ENCODE data around the gene BRAF. TPM values are rescaled to one million over a fixed set of nuclear protein-coding genes. Genes with fewer than 3 reads are reported as not detected.
"Not testable (repeated sequence)": the region's sequence is repeated elsewhere in the genome, so short reads cannot be mapped to it uniquely, and the experiment has no call there.

Gene BRAF
- total RNA-seq, 4 donors from 2014 or later = 20.9 to 51.8 (median 34.8) TPM

GRCh38 chr7:140767418-140767817 is 157.3 kb downstream of the BRAF start:
- DNase-seq = no peak
- peaks cover 0 to 9% (median 0%) of the 10 kb centered on the region in 4 donors for H3K36me3 ChIP-seq
- in situ Hi-C loops (cut with MboI; ENCODE audit: low pct_ligation_motif_present in 1 of 4, low pct_unique_long_range_greater_than_20kb in 1 of 4, low sequenced_read_pairs in 3 of 4) (no loop called here), intact Hi-C loops (cut with DNase I; ENCODE audit: low total_unique reads) (no loop called here)
- H3K27me3 ChIP-seq = no peaks in the 10 kb centered on the region
- H3K4me1 ChIP-seq = no peaks in the 10 kb centered on the region
- TF ChIP-seq POLR2AphosphoS5 (IDR thresholded peaks at IDR 0.05) (no peak), EP300 (IDR thresholded peaks at IDR 0.05; ENCODE audit: low read depth) (no peak), CTCF (IDR thresholded peaks at IDR 0.05) (no peak), POLR2A (IDR thresholded peaks at IDR 0.05) (no peak)
- 95 to 98% methylated on average over 3 of the region's 3 CpGs for WGBS, 2 donors (ENCODE audit: low coverage in 1 of 2)
- H3K4me3 ChIP-seq = no peak overlapping the region
- H3K27ac ChIP-seq = no peak overlapping the region
- no peaks in the 10 kb centered on the region for H3K9me3 ChIP-seq

DNA sequence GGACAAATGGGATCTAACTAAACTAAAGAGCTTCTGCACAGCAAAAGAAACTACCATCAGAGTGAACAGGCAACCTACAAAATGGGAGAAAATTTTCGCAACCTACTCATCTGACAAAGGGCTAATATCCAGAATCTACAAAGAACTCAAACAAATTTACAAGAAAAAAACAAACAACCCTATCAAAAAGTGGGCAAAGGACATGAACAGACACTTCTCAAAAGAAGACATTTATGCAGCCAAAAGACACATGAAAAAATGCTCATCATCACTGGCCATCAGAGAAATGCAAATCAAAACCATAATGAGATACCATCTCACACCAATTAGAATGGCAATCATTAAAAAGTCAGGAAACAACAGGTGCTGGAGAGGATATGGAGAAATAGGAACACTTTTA is 159.3 kb downstream of the BRAF start:
- H3K4me1 ChIP-seq; H3K27me3 ChIP-seq; in situ Hi-C loops (cut with MboI; ENCODE audit: low pct_ligation_motif_present in 1 of 4, low pct_unique_long_range_greater_than_20kb in 1 of 4, low sequenced_read_pairs in 3 of 4); intact Hi-C loops (cut with DNase I; ENCODE audit: low total_unique reads); H3K4me3 ChIP-seq; H3K36me3 ChIP-seq; H3K9me3 ChIP-seq; DNase-seq; H3K27ac ChIP-seq: not testable (repeated sequence)
- WGBS, 2 donors (ENCODE audit: low coverage in 1 of 2) = no CpG with 5 or more reads among the region's 1 CpG

GRCh38 chr7:140763166-140763565 is 161.6 kb downstream of the BRAF start:
- H3K27me3 ChIP-seq; H3K9me3 ChIP-seq; intact Hi-C loops (cut with DNase I; ENCODE audit: low total_unique reads); in situ Hi-C loops (cut with MboI; ENCODE audit: low pct_ligation_motif_present in 1 of 4, low pct_unique_long_range_greater_than_20kb in 1 of 4, low sequenced_read_pairs in 3 of 4); H3K4me1 ChIP-seq; H3K4me3 ChIP-seq; H3K36me3 ChIP-seq; DNase-seq; H3K27ac ChIP-seq: not testable (repeated sequence)
- 98% methylated on average over 17 of the region's 25 CpGs; no CpG with 5 or more reads in 1 of the 2 donors for WGBS, 2 donors (ENCODE audit: low coverage in 1 of 2)

- 74 to 75% methylated on average over 3 of the region's 3 CpGs for WGBS, 2 donors (ENCODE audit: low coverage in 1 of 2)
- H3K4me1 ChIP-seq; H3K36me3 ChIP-seq; intact Hi-C loops (cut with DNase I; ENCODE audit: low total_unique reads); DNase-seq; H3K9me3 ChIP-seq; H3K4me3 ChIP-seq; H3K27ac ChIP-seq; in situ Hi-C loops (cut with MboI; ENCODE audit: low pct_ligation_motif_present in 1 of 4, low pct_unique_long_range_greater_than_20kb in 1 of 4, low sequenced_read_pairs in 3 of 4); H3K27me3 ChIP-seq: not testable (repeated sequence)
Observed at GRCh38 chr7:140761375-140761774, 163.4 kb downstream of the BRAF start.

- TF ChIP-seq POLR2AphosphoS5 (IDR thresholded peaks at IDR 0.05) (no peak), CTCF (IDR thresholded peaks at IDR 0.05) (no peak), EP300 (IDR thresholded peaks at IDR 0.05; ENCODE audit: low read depth) (no peak), POLR2A (IDR thresholded peaks at IDR 0.05) (no peak)
- Histone ChIP-seq H3K27me3 (no peaks in the 10 kb centered on the region), H3K36me3 (peaks cover 0 to 9% (median 4%) of the 10 kb centered on the region in 4 donors), H3K4me3 (no peak overlapping the region), H3K9me3 (no peaks in the 10 kb centered on the region), H3K27ac (no peak overlapping the region), H3K4me1 (no peaks in the 10 kb centered on the region)
- in situ Hi-C loops (cut with MboI; ENCODE audit: low pct_ligation_motif_present in 1 of 4, low pct_unique_long_range_greater_than_20kb in 1 of 4, low sequenced_read_pairs in 3 of 4) (no loop called here), intact Hi-C loops (cut with DNase I; ENCODE audit: low total_unique reads) (no loop called here)
- WGBS, 2 donors (ENCODE audit: low coverage in 1 of 2) = 76% methylated on average over 3 of the region's 3 CpGs
- no peak for DNase-seq
Observed at GRCh38 chr7:140754506-140754905, 170.2 kb downstream of the BRAF start.

DNA sequence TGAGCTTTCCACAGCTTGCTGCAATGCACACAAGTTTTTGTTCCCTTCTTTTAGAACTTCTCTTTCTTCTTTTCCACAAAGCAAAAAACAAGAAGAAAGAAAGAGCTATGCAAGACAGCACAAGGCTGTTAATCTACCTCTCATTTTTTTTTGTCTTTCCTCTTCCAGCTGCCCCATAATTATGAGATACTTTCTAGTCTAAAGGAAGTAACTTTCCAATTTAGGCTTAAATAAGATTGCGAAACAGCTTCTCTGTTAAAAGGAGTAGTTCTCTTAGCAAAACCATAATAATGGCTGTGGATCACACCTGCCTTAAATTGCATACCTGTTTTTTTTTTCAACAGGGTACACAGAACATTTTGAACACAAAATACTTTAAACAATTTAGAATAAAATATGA is 172.2 kb downstream of the BRAF start:
- 93 to 100% methylated on average over 1 of the region's 1 CpG for WGBS, 2 donors (ENCODE audit: low coverage in 1 of 2)
- no peak overlapping the region for H3K27ac ChIP-seq
- H3K4me1 ChIP-seq = no peaks in the 10 kb centered on the region
- intact Hi-C loops (cut with DNase I; ENCODE audit: low total_unique reads) (no loop called here), in situ Hi-C loops (cut with MboI; ENCODE audit: low pct_ligation_motif_present in 1 of 4, low pct_unique_long_range_greater_than_20kb in 1 of 4, low sequenced_read_pairs in 3 of 4) (no loop called here)
- H3K4me3 ChIP-seq = no peak overlapping the region
- no peaks in the 10 kb centered on the region for H3K27me3 ChIP-seq
- no peak for TF ChIP-seq CTCF (IDR thresholded peaks at IDR 0.05)
- TF ChIP-seq EP300 (IDR thresholded peaks at IDR 0.05; ENCODE audit: low read depth) = no peak
- TF ChIP-seq POLR2AphosphoS5 (IDR thresholded peaks at IDR 0.05) = no peak
- TF ChIP-seq POLR2A (IDR thresholded peaks at IDR 0.05) = no peak
- peaks cover 0 to 16% (median 5%) of the 10 kb centered on the region in 4 donors for H3K36me3 ChIP-seq
- no peak for DNase-seq
- H3K9me3 ChIP-seq = no peaks in the 10 kb centered on the region

All from transverse colon (tissue), 4 donors.